GM12878 (cell line): Measurements from ENCODE around the gene TECR. TPM values are rescaled to one million over a fixed set of nuclear protein-coding genes. Genes with fewer than 3 reads are reported as not detected.

Source experiments
- ATAC-seq: fragments of 200-7000 bp; cut with Tn5 transposase; 3 replicates; pipeline ENCODE4 v1.9.1; 2020; ENCODE audit warnings: mild to moderate bottlenecking, moderate library complexity
- BruUV-seq: library from RNA; stranded (reverse); fragments of 400-500 nt; replicated peaks from 2 replicates; lab custom pipeline; 2021; lab: Mats Ljungman, UMichigan
- CTCF ChIA-PET: fragments of 300-600 bp; sonication (Branson Sonifier 250); formaldehyde crosslinking; extraction: SDS; loops from one replicate; lab custom pipeline; 2021; ENCODE audit warnings: inconsistent platforms; lab: Yijun Ruan, JAX
- POLR2A ChIA-PET: fragments of 350-600 bp; formaldehyde crosslinking; extraction: SDS; loops from one replicate; lab custom pipeline; 2021; ENCODE audit warnings: inconsistent platforms; lab: Charles Lee
- RAD21 ChIA-PET: fragments of 300-600 bp; sonication (Branson Sonifier 250); formaldehyde crosslinking; loops from one replicate; lab custom pipeline; 2023; ENCODE audit warnings: antibody characterized with exemption; ENCODE audit not compliant: unreplicated experiment; lab: Charles Lee
- SMC1A ChIA-PET: fragments of 300-600 bp; sonication (Branson Sonifier 250); formaldehyde crosslinking; loops from one replicate; lab custom pipeline; 2023; ENCODE audit not compliant: unreplicated experiment, uncharacterized antibody; lab: Charles Lee
- DNase-seq: peaks from one replicate; pipeline ENCODE4 v3.0.0-alpha.2; 2011; ENCODE audit warnings: low read depth, low spot score
- FAIRE-seq: peaks from 3 replicates; lab custom pipeline; 2011; peaks lifted over from hg19 to GRCh38; lab: Jason Lieb, UNC
- H2AFZ ChIP-seq: 2 replicates; pipeline ENCODE4 v1.6.0; 2011; ENCODE audit warnings: low read depth, low read length, control low read depth; ENCODE audit not compliant: control insufficient read depth
- H3K27ac ChIP-seq: 2 replicates; pipeline ENCODE4 v1.5.1; 2011; ENCODE audit warnings: control low read depth; ENCODE audit not compliant: control insufficient read depth, insufficient read depth
- H3K27me3 ChIP-seq, 2 experiments: replicated peaks in 1 of 2; 2 replicates each; pipeline versions ENCODE4 v1.6.0 to v1.6.1; 2011; ENCODE audit warnings: low read length in 1 of 2; ENCODE audit not compliant: control insufficient read depth in 2 of 2, insufficient read depth in 2 of 2
- H3K36me3 ChIP-seq, 2 experiments: 2 replicates each; pipeline ENCODE4 v1.5.1; 2011; ENCODE audit warnings: low read length in 1 of 2; ENCODE audit not compliant: control insufficient read depth in 2 of 2, insufficient read depth in 2 of 2
- H3K4me1 ChIP-seq: 2 replicates; pipeline ENCODE4 v1.6.1; 2011; ENCODE audit warnings: mild to moderate bottlenecking, low read length, moderate library complexity, mixed read lengths; ENCODE audit not compliant: control insufficient read depth, insufficient read depth
- H3K4me2 ChIP-seq: 2 replicates; pipeline ENCODE4 v1.6.0; 2011; ENCODE audit warnings: control low read depth; ENCODE audit not compliant: control insufficient read depth, insufficient read depth
- H3K4me3 ChIP-seq: fragments of 200-600 bp; sonication (generic); 2 replicates; pipeline ENCODE4 v1.5.1; 2016
- H3K79me2 ChIP-seq: 2 replicates; pipeline ENCODE4 v1.6.0; 2011; ENCODE audit warnings: low read length; ENCODE audit not compliant: control insufficient read depth, insufficient read depth
- H3K9ac ChIP-seq: 2 replicates; pipeline ENCODE4 v1.8.0; 2011; ENCODE audit warnings: low read length, control low read depth, mixed read lengths; ENCODE audit not compliant: control insufficient read depth, insufficient read depth
- H3K9me3 ChIP-seq: replicated peaks from 3 replicates; pipeline ENCODE4 v1.5.1; 2011; ENCODE audit warnings: mild to moderate bottlenecking, low read length; ENCODE audit not compliant: control insufficient read depth, insufficient read depth
- H4K20me1 ChIP-seq: 2 replicates; pipeline ENCODE4 v1.6.0; 2011; ENCODE audit not compliant: control insufficient read depth, insufficient read depth
- CBX3 ChIP-seq: fragments of 200-600 bp; sonication (generic); IDR thresholded peaks from 2 replicates; pipeline ENCODE4 v1.6.1; 2016; ENCODE audit warnings: low read depth, borderline replicate concordance
- CHD4 ChIP-seq: fragments of 200-600 bp; sonication (generic); IDR thresholded peaks from 2 replicates; pipeline ENCODE4 v1.6.1; 2016; ENCODE audit warnings: mild to moderate bottlenecking
- EED ChIP-seq: sonication (generic); IDR thresholded peaks from 2 replicates; pipeline ENCODE4 v1.6.1; 2016; ENCODE audit warnings: antibody characterized with exemption, low read depth
- HDGF ChIP-seq: fragments of 450-650 bp; IDR thresholded peaks from 2 replicates; pipeline ENCODE4 v1.6.1; 2016; ENCODE audit warnings: antibody characterized with exemption
- IKZF2 ChIP-seq, 2 experiments: fragments of 450-650 bp; IDR thresholded peaks; 2 replicates each; pipeline ENCODE4 v1.6.1; 2017; ENCODE audit warnings: mild to moderate bottlenecking in 2 of 2, moderate library complexity in 2 of 2
- POLR2A ChIP-seq: IDR thresholded peaks from 2 replicates; pipeline ENCODE4 v1.6.1; 2011; ENCODE audit warnings: low read depth, mild to moderate bottlenecking, low read length
- POLR2AphosphoS2 ChIP-seq: IDR thresholded peaks from 2 replicates; pipeline ENCODE4 v1.6.1; 2011; ENCODE audit warnings: low read depth, mild to moderate bottlenecking, low read length, improper control_type of control experiment, moderate library complexity
- POLR2AphosphoS5 ChIP-seq: IDR thresholded peaks from 2 replicates; pipeline ENCODE4 v1.6.1; 2011; ENCODE audit warnings: mild to moderate bottlenecking, low read length, inconsistent platforms
- RAD21 ChIP-seq: IDR thresholded peaks from 2 replicates; pipeline ENCODE4 v1.6.1; 2011; ENCODE audit warnings: mild to moderate bottlenecking, low read depth, low read length, moderate library complexity; ENCODE audit not compliant: insufficient read depth
- TAF1 ChIP-seq: IDR thresholded peaks from 2 replicates; pipeline ENCODE4 v1.6.1; 2011; ENCODE audit warnings: mild to moderate bottlenecking, low read depth, low read length, borderline replicate concordance
- USF2 ChIP-seq: IDR thresholded peaks from 2 replicates; pipeline ENCODE4 v1.6.1; 2011; ENCODE audit warnings: low read depth, low read length, improper control_type of control experiment, borderline replicate concordance
- ZNF384 ChIP-seq: IDR thresholded peaks from 2 replicates; pipeline ENCODE4 v1.6.1; 2012; ENCODE audit warnings: low read depth, mild to moderate bottlenecking, low read length, improper control_type of control experiment, borderline replicate concordance
- WGBS: methylation state at CpG from one replicate; pipeline ENCODE4 v1.1.6; 2016; ENCODE audit warnings: low lambda C conversion rate; ENCODE audit not compliant: insufficient replicate concordance, insufficient coverage; ENCODE audit errors: missing lambda C conversion rate; 5-methylcytosine and 5-hydroxymethylcytosine counted together
- in situ Hi-C: fragments of 300-500 bp; cut with MboI; formaldehyde crosslinking; loops from 9 replicates; pipeline ENCODE4 v1.14.3; 2018; ENCODE audit warnings: mixed read lengths
- intact Hi-C: fragments of 100-400 bp; cut with micrococcal nuclease; formaldehyde crosslinking; loops from one replicate; pipeline ENCODE4 v1.14.2; 2022; ENCODE audit not compliant: unreplicated experiment
- polyA plus RNA-seq, 11 experiments: library from polyadenylated mRNA; depleted of rRNA in 4 of 11; unstranded in 6 of 11; stranded (reverse) in 5 of 11; fragments of >200 nt; fragmentation: Nextera tagmentation in 4 of 11; fragmentation: Illumina TruSeq in 1 of 11; extraction: Ambion mirVana in 4 of 11; extraction: Trizol in 1 of 11; gene quantifications; 1 replicate in 1 of 11; 2 replicates in 10 of 11; pipeline versions ENCODE4 v1.2.1 to v1.2.3, GENCODE V29; 2011 to 2016; ENCODE audit warnings: inconsistent platforms in 2 of 11, missing spikeins in 2 of 11, low read depth in 1 of 11
- total RNA-seq, 4 experiments: library from RNA; depleted of rRNA in 3 of 4; stranded (reverse); fragments of >200 nt in 3 of 4; fragmentation: Illumina TruSeq in 1 of 4; extraction: Trizol in 1 of 4; gene quantifications; 2 replicates each; pipeline versions ENCODE4 v1.2.1 to v1.2.3, GENCODE V29; 2013 to 2021
- TF ChIP-seq, protein P1 (sequence below): IDR thresholded peaks from 2 replicates; pipeline ENCODE4 v1.6.1; 2012; ENCODE audit warnings: low read length, inconsistent platforms

TECR gene
- total and polyA plus RNA-seq, 10 of the 15 experiments (the other 5 are each of a cell fraction or from before 2014, with no cell fraction given) = 9.6 to 157 (median 64.2) TPM

DNA sequence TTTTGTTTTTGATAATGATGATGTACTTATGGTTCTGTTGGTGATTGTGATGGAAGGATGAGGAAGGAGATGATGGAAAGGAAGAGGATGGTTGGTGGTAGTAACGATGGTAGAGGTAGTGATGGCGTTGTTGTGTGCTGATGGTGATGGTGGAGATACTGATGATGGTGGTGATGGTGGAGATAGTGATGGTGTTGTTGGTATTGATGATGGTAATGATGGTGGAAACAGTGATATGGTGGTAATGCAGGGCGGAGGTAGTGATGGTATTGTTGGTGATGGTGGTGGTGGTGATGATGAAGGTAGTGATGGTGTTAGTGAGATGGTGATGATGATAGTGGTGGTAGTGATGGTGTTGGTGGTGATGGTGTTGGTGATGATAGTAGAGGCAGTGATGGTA is 66.2 kb downstream of the TECR start:
- in situ Hi-C loops = loop anchor here (25.0 kb wide), 1 partner anchor 1992 kb away; no protein-coding TSS in a partner anchor
- Histone ChIP-seq H3K36me3 (peaks cover 23 to 30% of the 10 kb centered on the region in 2 experiments), H3K9me3 (no peaks in the 10 kb centered on the region; the same call in 2 of the 3 replicates), H4K20me1 (no peaks in the 10 kb centered on the region), H3K4me2 (no peak overlapping the region), H3K27ac (no peak overlapping the region), H2AFZ (no peak overlapping the region), H3K79me2 (peaks cover 30% of the 10 kb centered on the region), H3K9ac (no peak overlapping the region), H3K4me3 (peak overlapping the region; percentile 27; the same call in 1 of the 2 replicates), H3K4me1 (peaks cover 3% of the 10 kb centered on the region; the same call in 1 of the 2 replicates), H3K27me3 (no peaks in the 10 kb centered on the region)
- TF ChIP-seq RAD21 (no peak), IKZF2 (IDR thresholded peaks at IDR 0.05) (no peak), POLR2A (no peak), CBX3 (no peak), POLR2AphosphoS5 (peak; percentile 39; the same call in 1 of the 2 replicates), ZNF384 (no peak), USF2 (no peak), CHD4 (no peak), POLR2AphosphoS2 (0 out of 2 replicates have a peak, but pooled peaks have one; percentile 32), TAF1 (no peak), HDGF (peak; percentile 91), EED (no peak)
- TF ChIP-seq, protein P1, sequence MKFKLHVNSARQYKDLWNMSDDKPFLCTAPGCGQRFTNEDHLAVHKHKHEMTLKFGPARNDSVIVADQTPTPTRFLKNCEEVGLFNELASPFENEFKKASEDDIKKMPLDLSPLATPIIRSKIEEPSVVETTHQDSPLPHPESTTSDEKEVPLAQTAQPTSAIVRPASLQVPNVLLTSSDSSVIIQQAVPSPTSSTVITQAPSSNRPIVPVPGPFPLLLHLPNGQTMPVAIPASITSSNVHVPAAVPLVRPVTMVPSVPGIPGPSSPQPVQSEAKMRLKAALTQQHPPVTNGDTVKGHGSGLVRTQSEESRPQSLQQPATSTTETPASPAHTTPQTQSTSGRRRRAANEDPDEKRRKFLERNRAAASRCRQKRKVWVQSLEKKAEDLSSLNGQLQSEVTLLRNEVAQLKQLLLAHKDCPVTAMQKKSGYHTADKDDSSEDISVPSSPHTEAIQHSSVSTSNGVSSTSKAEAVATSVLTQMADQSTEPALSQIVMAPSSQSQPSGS = no peak
- intact Hi-C loops = no loop called here
- WGBS = 66% methylated on average over 3 of the region's 3 CpGs
- FAIRE-seq (peak; percentile 38), DNase-seq (no peak), ATAC-seq (no peak)
- ChIA-PET SMC1A (interaction anchor here (0.6 kb wide), 1 partner anchor 189 kb away, joined by 3 read pairs; no protein-coding TSS in a partner anchor), RAD21 (no interaction called here), CTCF (no interaction called here), POLR2A (no interaction called here)
- no TSS peak for BruUV-seq
